Measurements from ENCODE around the gene HOXB8. TPM values are rescaled to one million over a fixed set of nuclear protein-coding genes. Genes with fewer than 3 reads are reported as not detected.

The HOXB8 gene
- total and polyA plus RNA-seq, 2 of the 13 experiments (the other 11 are each of a cell fraction or from before 2014, with no cell fraction given), result not detected

DNA sequence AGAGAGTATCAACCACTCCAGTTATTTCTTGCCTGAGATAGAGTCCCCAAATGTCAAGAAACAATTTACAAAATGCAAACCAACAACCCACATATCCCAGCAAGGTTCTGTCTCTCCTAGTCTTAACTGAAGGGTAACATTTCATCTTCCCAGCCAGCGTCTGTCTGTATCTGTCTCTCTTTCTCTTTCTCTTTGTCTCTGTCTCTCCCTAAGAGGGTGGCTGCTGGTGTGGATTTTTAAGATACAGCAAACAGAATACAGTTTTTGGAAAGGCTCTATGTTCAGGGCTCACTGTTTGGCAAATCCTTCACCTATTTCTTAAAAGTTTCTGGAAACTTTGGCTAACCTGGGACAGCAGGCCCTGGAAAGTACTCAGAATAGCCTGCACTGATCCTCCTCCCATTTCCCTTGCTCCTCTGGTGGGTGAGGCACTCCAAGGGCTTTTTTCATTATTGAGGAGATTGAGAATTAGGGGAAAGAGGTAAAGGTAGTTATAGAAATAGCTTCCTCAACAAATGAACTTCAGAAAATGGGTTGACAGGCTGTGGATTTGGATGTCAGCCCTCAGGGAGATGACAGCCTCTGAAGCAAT, 43.2 kb downstream of the HOXB8 start:
- no peak overlapping the region for H3K4me2 ChIP-seq (ENCODE audit: low read depth, low read length)
- no peak for ATAC-seq
- TF ChIP-seq NR1H2 (CRISPR knock-in tag; IDR thresholded peaks at IDR 0.05; ENCODE audit: borderline replicate concordance, low read depth) (no peak), SSRP1 (CRISPR knock-in tag; IDR thresholded peaks at IDR 0.05) (no peak), FOXA3 (CRISPR knock-in tag; IDR thresholded peaks at IDR 0.05) (no peak), ZNF329 (CRISPR knock-in tag; IDR thresholded peaks at IDR 0.05; ENCODE audit: low read depth) (no peak), SMAD3 (CRISPR knock-in tag; IDR thresholded peaks at IDR 0.05) (no peak), KLF11 (CRISPR knock-in tag; IDR thresholded peaks at IDR 0.05) (no peak)
- TF ChIP-seq, protein P1, sequence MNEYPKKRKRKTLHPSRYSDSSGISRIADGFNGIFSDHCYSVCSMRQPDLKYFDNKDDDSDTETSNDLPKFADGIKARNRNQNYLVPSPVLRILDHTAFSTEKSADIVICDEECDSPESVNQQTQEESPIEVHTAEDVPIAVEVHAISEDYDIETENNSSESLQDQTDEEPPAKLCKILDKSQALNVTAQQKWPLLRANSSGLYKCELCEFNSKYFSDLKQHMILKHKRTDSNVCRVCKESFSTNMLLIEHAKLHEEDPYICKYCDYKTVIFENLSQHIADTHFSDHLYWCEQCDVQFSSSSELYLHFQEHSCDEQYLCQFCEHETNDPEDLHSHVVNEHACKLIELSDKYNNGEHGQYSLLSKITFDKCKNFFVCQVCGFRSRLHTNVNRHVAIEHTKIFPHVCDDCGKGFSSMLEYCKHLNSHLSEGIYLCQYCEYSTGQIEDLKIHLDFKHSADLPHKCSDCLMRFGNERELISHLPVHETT (CRISPR knock-in tag; conservative IDR thresholded peaks at IDR 0.05), result no peak
- TF ChIP-seq, protein P2, sequence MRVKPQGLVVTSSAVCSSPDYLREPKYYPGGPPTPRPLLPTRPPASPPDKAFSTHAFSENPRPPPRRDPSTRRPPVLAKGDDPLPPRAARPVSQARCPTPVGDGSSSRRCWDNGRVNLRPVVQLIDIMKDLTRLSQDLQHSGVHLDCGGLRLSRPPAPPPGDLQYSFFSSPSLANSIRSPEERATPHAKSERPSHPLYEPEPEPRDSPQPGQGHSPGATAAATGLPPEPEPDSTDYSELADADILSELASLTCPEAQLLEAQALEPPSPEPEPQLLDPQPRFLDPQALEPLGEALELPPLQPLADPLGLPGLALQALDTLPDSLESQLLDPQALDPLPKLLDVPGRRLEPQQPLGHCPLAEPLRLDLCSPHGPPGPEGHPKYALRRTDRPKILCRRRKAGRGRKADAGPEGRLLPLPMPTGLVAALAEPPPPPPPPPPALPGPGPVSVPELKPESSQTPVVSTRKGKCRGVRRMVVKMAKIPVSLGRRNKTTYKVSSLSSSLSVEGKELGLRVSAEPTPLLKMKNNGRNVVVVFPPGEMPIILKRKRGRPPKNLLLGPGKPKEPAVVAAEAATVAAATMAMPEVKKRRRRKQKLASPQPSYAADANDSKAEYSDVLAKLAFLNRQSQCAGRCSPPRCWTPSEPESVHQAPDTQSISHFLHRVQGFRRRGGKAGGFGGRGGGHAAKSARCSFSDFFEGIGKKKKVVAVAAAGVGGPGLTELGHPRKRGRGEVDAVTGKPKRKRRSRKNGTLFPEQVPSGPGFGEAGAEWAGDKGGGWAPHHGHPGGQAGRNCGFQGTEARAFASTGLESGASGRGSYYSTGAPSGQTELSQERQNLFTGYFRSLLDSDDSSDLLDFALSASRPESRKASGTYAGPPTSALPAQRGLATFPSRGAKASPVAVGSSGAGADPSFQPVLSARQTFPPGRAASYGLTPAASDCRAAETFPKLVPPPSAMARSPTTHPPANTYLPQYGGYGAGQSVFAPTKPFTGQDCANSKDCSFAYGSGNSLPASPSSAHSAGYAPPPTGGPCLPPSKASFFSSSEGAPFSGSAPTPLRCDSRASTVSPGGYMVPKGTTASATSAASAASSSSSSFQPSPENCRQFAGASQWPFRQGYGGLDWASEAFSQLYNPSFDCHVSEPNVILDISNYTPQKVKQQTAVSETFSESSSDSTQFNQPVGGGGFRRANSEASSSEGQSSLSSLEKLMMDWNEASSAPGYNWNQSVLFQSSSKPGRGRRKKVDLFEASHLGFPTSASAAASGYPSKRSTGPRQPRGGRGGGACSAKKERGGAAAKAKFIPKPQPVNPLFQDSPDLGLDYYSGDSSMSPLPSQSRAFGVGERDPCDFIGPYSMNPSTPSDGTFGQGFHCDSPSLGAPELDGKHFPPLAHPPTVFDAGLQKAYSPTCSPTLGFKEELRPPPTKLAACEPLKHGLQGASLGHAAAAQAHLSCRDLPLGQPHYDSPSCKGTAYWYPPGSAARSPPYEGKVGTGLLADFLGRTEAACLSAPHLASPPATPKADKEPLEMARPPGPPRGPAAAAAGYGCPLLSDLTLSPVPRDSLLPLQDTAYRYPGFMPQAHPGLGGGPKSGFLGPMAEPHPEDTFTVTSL (CRISPR knock-in tag; IDR thresholded peaks at IDR 0.05; ENCODE audit: borderline replicate concordance), result no peak
- TF ChIP-seq, protein P3, sequence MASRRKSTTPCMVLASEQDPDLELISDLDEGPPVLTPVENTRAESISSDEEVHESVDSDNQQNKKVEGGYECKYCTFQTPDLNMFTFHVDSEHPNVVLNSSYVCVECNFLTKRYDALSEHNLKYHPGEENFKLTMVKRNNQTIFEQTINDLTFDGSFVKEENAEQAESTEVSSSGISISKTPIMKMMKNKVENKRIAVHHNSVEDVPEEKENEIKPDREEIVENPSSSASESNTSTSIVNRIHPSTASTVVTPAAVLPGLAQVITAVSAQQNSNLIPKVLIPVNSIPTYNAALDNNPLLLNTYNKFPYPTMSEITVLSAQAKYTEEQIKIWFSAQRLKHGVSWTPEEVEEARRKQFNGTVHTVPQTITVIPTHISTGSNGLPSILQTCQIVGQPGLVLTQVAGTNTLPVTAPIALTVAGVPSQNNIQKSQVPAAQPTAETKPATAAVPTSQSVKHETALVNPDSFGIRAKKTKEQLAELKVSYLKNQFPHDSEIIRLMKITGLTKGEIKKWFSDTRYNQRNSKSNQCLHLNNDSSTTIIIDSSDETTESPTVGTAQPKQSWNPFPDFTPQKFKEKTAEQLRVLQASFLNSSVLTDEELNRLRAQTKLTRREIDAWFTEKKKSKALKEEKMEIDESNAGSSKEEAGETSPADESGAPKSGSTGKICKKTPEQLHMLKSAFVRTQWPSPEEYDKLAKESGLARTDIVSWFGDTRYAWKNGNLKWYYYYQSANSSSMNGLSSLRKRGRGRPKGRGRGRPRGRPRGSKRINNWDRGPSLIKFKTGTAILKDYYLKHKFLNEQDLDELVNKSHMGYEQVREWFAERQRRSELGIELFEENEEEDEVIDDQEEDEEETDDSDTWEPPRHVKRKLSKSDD (CRISPR knock-in tag; IDR thresholded peaks at IDR 0.05; ENCODE audit: low read depth), result no peak
- TF ChIP-seq, protein P4, sequence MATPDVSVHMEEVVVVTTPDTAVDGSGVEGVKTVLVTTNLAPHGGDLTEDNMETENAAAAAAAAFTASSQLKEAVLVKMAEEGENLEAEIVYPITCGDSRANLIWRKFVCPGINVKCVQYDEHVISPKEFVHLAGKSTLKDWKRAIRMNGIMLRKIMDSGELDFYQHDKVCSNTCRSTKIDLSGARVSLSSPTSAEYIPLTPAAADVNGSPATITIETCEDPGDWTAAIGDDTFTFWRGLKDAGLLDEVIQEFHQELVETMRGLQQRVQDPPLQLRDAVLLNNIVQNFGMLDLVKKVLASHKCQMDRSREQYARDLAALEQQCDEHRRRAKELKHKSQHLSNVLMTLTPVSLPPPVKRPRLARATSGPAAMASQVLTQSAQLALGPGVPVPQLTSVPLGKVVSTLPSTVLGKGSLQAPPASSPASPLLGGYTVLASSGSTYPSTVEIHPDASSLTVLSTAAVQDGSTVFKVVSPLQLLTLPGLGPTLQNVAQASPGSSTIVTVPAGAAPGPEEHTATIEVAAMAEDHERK (CRISPR knock-in tag; IDR thresholded peaks at IDR 0.05; ENCODE audit: low read depth), result no peak
- TF ChIP-seq, protein P5, sequence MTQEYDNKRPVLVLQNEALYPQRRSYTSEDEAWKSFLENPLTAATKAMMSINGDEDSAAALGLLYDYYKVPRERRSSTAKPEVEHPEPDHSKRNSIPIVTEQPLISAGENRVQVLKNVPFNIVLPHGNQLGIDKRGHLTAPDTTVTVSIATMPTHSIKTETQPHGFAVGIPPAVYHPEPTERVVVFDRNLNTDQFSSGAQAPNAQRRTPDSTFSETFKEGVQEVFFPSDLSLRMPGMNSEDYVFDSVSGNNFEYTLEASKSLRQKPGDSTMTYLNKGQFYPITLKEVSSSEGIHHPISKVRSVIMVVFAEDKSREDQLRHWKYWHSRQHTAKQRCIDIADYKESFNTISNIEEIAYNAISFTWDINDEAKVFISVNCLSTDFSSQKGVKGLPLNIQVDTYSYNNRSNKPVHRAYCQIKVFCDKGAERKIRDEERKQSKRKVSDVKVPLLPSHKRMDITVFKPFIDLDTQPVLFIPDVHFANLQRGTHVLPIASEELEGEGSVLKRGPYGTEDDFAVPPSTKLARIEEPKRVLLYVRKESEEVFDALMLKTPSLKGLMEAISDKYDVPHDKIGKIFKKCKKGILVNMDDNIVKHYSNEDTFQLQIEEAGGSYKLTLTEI (CRISPR knock-in tag; conservative IDR thresholded peaks at IDR 0.05), result no peak

More for the DNA sequence above, 43.2 kb downstream of the HOXB8 start:
- 0% methylated on average over 1 of the region's 1 CpG for WGBS (ENCODE audit: low lambda C conversion rate)
- Histone ChIP-seq H3K9me3 (ENCODE audit: low read length) (no peaks in the 10 kb centered on the region), H3K4me3 (replicated peaks in 1 of 3; ENCODE audit: insufficient read depth in 1 of 3, low read depth in 2 of 3, low read length in 3 of 3) (no peak overlapping the region), H3K36me3 (replicated peaks in 1 of 2; ENCODE audit: control insufficient read depth in 1 of 2, insufficient read depth in 2 of 2, low read length in 2 of 2) (no peaks in the 10 kb centered on the region), H3K9ac (ENCODE audit: insufficient read depth, low read depth, low read length) (no peak overlapping the region), H3K27ac (ENCODE audit: extremely low read length, insufficient read depth, low read length) (no peak overlapping the region), H4K20me1 (ENCODE audit: insufficient read depth, low read length) (0 out of 2 replicates have a peak, but pooled peaks cover 4% of the 10 kb centered on the region), H3K4me1 (ENCODE audit: insufficient read depth, low read length) (no peaks in the 10 kb centered on the region), H3K79me2 (ENCODE audit: insufficient read depth, low read length) (no peaks in the 10 kb centered on the region), H3K27me3 (ENCODE audit: control insufficient read depth in 1 of 2, insufficient read depth in 2 of 2, low read length in 2 of 2) (peaks cover 30 to 97% of the 10 kb centered on the region in 2 experiments), H2AFZ (ENCODE audit: low read length) (no peak overlapping the region)
- ChIA-PET CTCF (ENCODE audit: low intra/inter-chr PET ratio, low total read pairs) (no interaction called here), POLR2A (interaction anchor here (0.6 kb wide), 1 partner anchor 678 kb away, joined by 3 read pairs; no protein-coding TSS in a partner anchor)
- no TSS peak for BruUV-seq (replicated peaks)
- DNase-seq (ENCODE audit: low spot score) (no peak), FAIRE-seq (no peak)
- intact Hi-C loops (cut with micrococcal nuclease; ENCODE audit: unreplicated experiment), result no loop called here
- in situ Hi-C loops (cut with HindIII; ENCODE audit: extremely low pct_ligation_motif_present, low pct_unique_long_range_greater_than_20kb), result no loop called here

Data from HepG2 (cell line).